Neural cell (in vitro differentiated cells): ENCODE measurements around the gene LAPTM5. TPM values are rescaled to one million over a fixed set of nuclear protein-coding genes. Genes with fewer than 3 reads are reported as not detected.

Source experiments
- H2AFZ ChIP-seq: fragments of 200-600, 300-800 bp; sonication (generic), shearing (Covaris generic); 2 replicates; pipeline ENCODE4 v1.6.0; 2014; ENCODE audit warnings: low read depth, mild to moderate bottlenecking, antibody characterized with exemption, low read length, moderate library complexity
- H3F3A ChIP-seq: fragments of 200-600 bp; shearing (Covaris generic); 2 replicates; pipeline ENCODE4 v1.6.1; 2016; ENCODE audit warnings: mild to moderate bottlenecking, moderate library complexity, mixed read lengths, antibody characterized with exemption, low read length; ENCODE audit not compliant: insufficient read depth, poor library complexity, severe bottlenecking
- H3K27ac ChIP-seq: fragments of 200-600, 300-800 bp; sonication (generic), shearing (Covaris generic); 2 replicates; pipeline ENCODE4 v1.5.1; 2014; ENCODE audit warnings: mild to moderate bottlenecking, low read length, moderate library complexity
- H3K27me3 ChIP-seq: fragments of 300-800, 200-600 bp; sonication (generic), shearing (Covaris generic); 2 replicates; pipeline ENCODE4 v1.6.0; 2014; ENCODE audit warnings: mild to moderate bottlenecking, low read depth, low read length, moderate library complexity; ENCODE audit not compliant: insufficient read depth
- H3K36me3 ChIP-seq: fragments of 300-800, 200-600 bp; sonication (generic), shearing (Covaris generic); 2 replicates; pipeline ENCODE4 v1.5.1; 2014; ENCODE audit warnings: mild to moderate bottlenecking, antibody characterized with exemption, low read length, moderate library complexity; ENCODE audit not compliant: insufficient read depth
- H3K4me2 ChIP-seq: fragments of 300-800, 200-600 bp; sonication (generic), shearing (Covaris generic); 2 replicates; pipeline ENCODE4 v1.6.0; 2014; ENCODE audit warnings: mild to moderate bottlenecking, low read length
- H3K4me3 ChIP-seq: fragments of 300-800, 200-600 bp; sonication (generic), shearing (Covaris generic); 2 replicates; pipeline ENCODE4 v1.5.1; 2014; ENCODE audit warnings: mild to moderate bottlenecking, low read length, moderate library complexity
- H3K79me2 ChIP-seq: fragments of 200-600 bp; shearing (Covaris generic); replicated peaks from 2 replicates; pipeline ENCODE4 v1.6.0; 2014; ENCODE audit warnings: mild to moderate bottlenecking, low read length, moderate library complexity; ENCODE audit not compliant: insufficient read depth
- H3K9ac ChIP-seq: fragments of 300-800, 200-600 bp; sonication (generic), shearing (Covaris generic); 2 replicates; pipeline ENCODE4 v1.6.1; 2016; ENCODE audit warnings: mild to moderate bottlenecking, low read length, mixed read lengths
- H3K9me2 ChIP-seq: fragments of 200-600 bp; shearing (Covaris generic); 2 replicates; pipeline ENCODE4 v1.6.1; 2016; ENCODE audit warnings: mild to moderate bottlenecking, low read length, mixed read lengths; ENCODE audit not compliant: insufficient read depth
- H3K9me3 ChIP-seq: fragments of 200-600, 300-800 bp; sonication (generic), shearing (Covaris generic); 2 replicates; pipeline ENCODE4 v1.6.1; 2016; ENCODE audit warnings: mild to moderate bottlenecking, mixed run types, low read length, moderate library complexity, mixed read lengths
- H4K20me1 ChIP-seq: fragments of 200-600 bp; shearing (Covaris generic); 2 replicates; pipeline ENCODE4 v1.6.1; 2016; ENCODE audit warnings: mild to moderate bottlenecking, mixed run types; ENCODE audit not compliant: insufficient read depth
- EP300 ChIP-seq: fragments of 450-650 bp; conservative IDR thresholded peaks from 2 replicates; pipeline ENCODE4 v1.6.1; 2014; ENCODE audit warnings: antibody characterized with exemption, mild to moderate bottlenecking, moderate library complexity; ENCODE audit not compliant: poor library complexity, severe bottlenecking
- EZH2 ChIP-seq: fragments of 200-600, 300-800 bp; shearing (Covaris generic), sonication (generic); IDR thresholded peaks from 2 replicates; pipeline ENCODE4 v1.6.1; 2014; ENCODE audit warnings: antibody characterized with exemption, low read length, borderline replicate concordance, mild to moderate bottlenecking; ENCODE audit not compliant: insufficient read depth, poor library complexity, severe bottlenecking
- MXI1 ChIP-seq: fragments of 450-650 bp; conservative IDR thresholded peaks from 2 replicates; pipeline ENCODE4 v1.6.1; 2014; ENCODE audit warnings: antibody characterized with exemption, mild to moderate bottlenecking; ENCODE audit not compliant: poor library complexity, severe bottlenecking
- POLR2AphosphoS5 ChIP-seq: IDR thresholded peaks from 2 replicates; pipeline ENCODE4 v1.6.1; 2012
- RAD21 ChIP-seq: fragments of 450-650 bp; conservative IDR thresholded peaks from 2 replicates; pipeline ENCODE4 v1.6.1; 2014; ENCODE audit warnings: antibody characterized with exemption, mild to moderate bottlenecking, moderate library complexity
- SMC3 ChIP-seq: fragments of 450-650 bp; conservative IDR thresholded peaks from 2 replicates; pipeline ENCODE4 v1.6.1; 2014; ENCODE audit warnings: antibody characterized with exemption, mild to moderate bottlenecking, moderate library complexity; ENCODE audit not compliant: poor library complexity
- TAF1 ChIP-seq: IDR thresholded peaks from 2 replicates; pipeline ENCODE4 v1.6.1; 2012; ENCODE audit warnings: low read depth
- polyA plus RNA-seq: library from polyadenylated mRNA; depleted of rRNA; stranded (reverse); fragments of >200 nt; gene quantifications from 2 replicates; pipeline ENCODE4 v1.2.3, GENCODE V29; 2014
- TF ChIP-seq, protein P1 (sequence below): fragments of 450-650 bp; IDR thresholded peaks from 2 replicates; pipeline ENCODE4 v1.5.1; 2014; ENCODE audit warnings: antibody characterized with exemption, mild to moderate bottlenecking, moderate library complexity; ENCODE audit not compliant: poor library complexity, severe bottlenecking
- TF ChIP-seq, protein P2 (sequence below): IDR thresholded peaks from 2 replicates; pipeline ENCODE4 v1.6.1; 2012; ENCODE audit warnings: borderline replicate concordance

LAPTM5 gene
- polyA plus RNA-seq, 1 donor from 2014 or later: 0.12 TPM

DNA sequence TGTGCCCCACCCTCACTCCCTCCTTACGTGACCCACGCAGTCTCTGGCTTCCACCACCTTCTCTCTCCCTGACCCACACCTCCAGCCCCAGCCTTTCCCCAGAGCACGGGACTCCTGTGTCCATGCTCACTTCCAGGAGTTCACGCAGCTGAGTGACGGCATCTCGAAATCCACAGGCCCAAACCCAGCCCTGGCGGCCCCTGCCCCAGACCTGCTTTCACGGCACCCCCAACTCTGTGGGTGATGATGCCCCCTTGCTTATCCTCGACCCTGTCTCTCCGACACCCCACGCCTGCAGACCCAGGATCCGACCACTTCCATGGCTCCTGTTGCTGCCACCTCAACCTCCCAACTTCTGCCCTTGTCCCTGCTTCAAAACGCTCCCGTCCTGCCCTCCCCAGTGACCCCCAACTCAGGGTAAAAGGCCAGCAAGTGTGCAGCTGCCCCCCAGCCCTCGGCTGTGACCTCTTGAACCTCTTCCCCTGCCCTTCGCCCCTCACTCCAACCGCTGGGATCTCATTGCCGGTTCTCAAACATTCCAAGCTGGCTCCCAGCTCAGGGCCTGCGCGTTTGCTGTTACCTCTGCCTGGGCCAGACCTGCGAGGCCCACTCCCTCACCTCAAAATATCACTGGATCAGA, 30.4 kb upstream of the LAPTM5 start:
- no peaks in the 10 kb centered on the region for H3K27me3 ChIP-seq
- H4K20me1 ChIP-seq: no peaks in the 10 kb centered on the region
- H2AFZ ChIP-seq: no peak overlapping the region
- no peak for TF ChIP-seq SMC3
- no peak for TF ChIP-seq POLR2AphosphoS5
- no peak for TF ChIP-seq EP300
- TF ChIP-seq, protein P1, sequence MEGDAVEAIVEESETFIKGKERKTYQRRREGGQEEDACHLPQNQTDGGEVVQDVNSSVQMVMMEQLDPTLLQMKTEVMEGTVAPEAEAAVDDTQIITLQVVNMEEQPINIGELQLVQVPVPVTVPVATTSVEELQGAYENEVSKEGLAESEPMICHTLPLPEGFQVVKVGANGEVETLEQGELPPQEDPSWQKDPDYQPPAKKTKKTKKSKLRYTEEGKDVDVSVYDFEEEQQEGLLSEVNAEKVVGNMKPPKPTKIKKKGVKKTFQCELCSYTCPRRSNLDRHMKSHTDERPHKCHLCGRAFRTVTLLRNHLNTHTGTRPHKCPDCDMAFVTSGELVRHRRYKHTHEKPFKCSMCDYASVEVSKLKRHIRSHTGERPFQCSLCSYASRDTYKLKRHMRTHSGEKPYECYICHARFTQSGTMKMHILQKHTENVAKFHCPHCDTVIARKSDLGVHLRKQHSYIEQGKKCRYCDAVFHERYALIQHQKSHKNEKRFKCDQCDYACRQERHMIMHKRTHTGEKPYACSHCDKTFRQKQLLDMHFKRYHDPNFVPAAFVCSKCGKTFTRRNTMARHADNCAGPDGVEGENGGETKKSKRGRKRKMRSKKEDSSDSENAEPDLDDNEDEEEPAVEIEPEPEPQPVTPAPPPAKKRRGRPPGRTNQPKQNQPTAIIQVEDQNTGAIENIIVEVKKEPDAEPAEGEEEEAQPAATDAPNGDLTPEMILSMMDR: no peak
- no peak for TF ChIP-seq EZH2
- TF ChIP-seq MXI1: no peak
- no peak for TF ChIP-seq RAD21
- no peak for TF ChIP-seq TAF1
- TF ChIP-seq, protein P2, sequence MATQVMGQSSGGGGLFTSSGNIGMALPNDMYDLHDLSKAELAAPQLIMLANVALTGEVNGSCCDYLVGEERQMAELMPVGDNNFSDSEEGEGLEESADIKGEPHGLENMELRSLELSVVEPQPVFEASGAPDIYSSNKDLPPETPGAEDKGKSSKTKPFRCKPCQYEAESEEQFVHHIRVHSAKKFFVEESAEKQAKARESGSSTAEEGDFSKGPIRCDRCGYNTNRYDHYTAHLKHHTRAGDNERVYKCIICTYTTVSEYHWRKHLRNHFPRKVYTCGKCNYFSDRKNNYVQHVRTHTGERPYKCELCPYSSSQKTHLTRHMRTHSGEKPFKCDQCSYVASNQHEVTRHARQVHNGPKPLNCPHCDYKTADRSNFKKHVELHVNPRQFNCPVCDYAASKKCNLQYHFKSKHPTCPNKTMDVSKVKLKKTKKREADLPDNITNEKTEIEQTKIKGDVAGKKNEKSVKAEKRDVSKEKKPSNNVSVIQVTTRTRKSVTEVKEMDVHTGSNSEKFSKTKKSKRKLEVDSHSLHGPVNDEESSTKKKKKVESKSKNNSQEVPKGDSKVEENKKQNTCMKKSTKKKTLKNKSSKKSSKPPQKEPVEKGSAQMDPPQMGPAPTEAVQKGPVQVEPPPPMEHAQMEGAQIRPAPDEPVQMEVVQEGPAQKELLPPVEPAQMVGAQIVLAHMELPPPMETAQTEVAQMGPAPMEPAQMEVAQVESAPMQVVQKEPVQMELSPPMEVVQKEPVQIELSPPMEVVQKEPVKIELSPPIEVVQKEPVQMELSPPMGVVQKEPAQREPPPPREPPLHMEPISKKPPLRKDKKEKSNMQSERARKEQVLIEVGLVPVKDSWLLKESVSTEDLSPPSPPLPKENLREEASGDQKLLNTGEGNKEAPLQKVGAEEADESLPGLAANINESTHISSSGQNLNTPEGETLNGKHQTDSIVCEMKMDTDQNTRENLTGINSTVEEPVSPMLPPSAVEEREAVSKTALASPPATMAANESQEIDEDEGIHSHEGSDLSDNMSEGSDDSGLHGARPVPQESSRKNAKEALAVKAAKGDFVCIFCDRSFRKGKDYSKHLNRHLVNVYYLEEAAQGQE: no peak
- H3K9me3 ChIP-seq: no peaks in the 10 kb centered on the region
- no peaks in the 10 kb centered on the region for H3K36me3 ChIP-seq
- H3K79me2 ChIP-seq: no peaks in the 10 kb centered on the region
- H3K4me3 ChIP-seq: no peak overlapping the region
- H3K4me2 ChIP-seq: no peak overlapping the region
- H3K9me2 ChIP-seq: no peaks in the 10 kb centered on the region
- no peak overlapping the region for H3K9ac ChIP-seq
- H3K27ac ChIP-seq: no peak overlapping the region
- no peaks in the 10 kb centered on the region for H3F3A ChIP-seq

DNA sequence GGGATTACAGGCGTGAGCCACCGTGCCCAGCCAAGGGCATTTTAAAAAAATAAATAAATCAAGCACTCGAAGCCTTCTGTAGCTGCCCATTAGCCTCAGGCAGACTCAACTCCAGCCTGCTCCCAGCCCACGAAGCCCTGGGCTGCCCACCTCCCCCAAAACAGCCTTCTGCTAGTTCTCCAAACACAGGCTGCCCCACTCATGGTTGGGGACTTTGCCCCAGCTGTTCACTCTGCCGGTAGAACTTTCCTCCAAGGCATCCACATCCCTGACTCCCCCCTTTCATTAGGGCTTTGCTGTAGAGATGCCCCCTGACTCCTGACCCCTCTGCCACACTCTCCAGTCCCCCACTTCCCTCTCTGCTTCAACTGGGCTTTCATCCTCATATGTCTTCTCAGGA, 29.7 kb upstream of the LAPTM5 start:
- Histone ChIP-seq H3K9ac (no peak overlapping the region), H4K20me1 (no peaks in the 10 kb centered on the region), H3F3A (no peaks in the 10 kb centered on the region), H3K27ac (no peak overlapping the region), H2AFZ (no peak overlapping the region), H3K9me3 (no peaks in the 10 kb centered on the region), H3K27me3 (no peaks in the 10 kb centered on the region), H3K4me2 (no peak overlapping the region), H3K36me3 (no peaks in the 10 kb centered on the region), H3K9me2 (no peaks in the 10 kb centered on the region), H3K79me2 (no peaks in the 10 kb centered on the region), H3K4me3 (no peak overlapping the region)
- TF ChIP-seq, protein P1: no peak
- no peak for TF ChIP-seq RAD21
- TF ChIP-seq SMC3: no peak
- TF ChIP-seq EZH2: no peak
- no peak for TF ChIP-seq MXI1
- TF ChIP-seq TAF1: no peak
- TF ChIP-seq EP300: no peak
- TF ChIP-seq, protein P2: no peak
- TF ChIP-seq POLR2AphosphoS5: no peak
